ENCODE results near the gene CYP11A1.

CYP11A1 gene

DNA sequence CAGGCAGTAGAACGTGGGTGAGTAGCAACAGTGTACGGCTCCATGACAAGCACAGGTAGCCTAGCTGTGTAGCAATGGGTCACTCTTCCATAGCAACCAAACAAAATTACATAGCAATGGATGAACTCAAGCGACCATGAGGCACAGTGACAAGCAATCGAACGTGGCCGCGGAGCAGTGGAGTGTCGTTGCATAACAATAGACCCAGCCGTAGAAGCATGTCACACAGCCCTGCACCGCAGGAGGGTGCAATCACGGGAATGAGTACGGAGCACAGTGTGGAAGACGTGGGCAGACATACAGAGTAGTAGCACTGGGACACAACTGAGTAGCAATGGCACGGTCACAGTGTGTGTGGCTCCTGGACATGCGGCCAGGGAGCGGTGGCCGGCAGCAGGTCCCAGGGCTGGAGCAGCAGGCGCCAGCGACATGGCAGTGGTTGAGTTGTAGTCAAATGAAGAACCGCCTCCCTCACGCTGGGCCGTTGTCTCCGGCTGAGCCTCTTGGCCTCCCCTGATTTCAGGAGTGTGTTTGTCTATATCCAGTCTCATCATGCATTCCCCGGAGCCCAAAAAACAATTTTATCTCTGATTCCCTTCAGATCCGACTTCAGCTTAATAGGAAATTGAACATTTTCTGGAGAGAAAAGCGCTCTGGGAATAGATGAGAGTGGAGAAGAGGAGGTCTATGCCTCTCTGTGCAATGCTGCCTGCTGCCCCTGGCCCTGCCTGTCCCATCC, 67.2 kb downstream of the CYP11A1 start:
- no peak for DNase-seq (ENCODE audit: low read depth)

DNA sequence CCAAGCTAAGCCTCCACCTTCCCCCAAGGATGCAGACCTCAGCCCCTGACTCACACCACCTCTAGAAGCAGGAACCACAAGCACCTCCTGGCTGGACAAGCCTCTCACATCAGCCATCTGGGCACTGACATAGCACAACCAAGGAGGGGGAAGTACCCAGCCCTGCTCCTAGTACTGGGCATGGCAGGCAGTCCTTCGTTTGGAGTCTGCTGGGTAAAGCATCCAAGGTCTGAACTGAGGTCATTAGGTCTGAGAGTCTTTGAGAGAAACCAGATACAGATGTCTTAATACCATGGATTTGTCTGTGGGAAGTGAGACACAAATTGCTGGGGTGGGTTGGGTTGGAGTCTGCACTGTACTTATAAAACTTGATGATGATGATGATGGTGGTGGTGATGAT, 69.6 kb downstream of the CYP11A1 start:
- DNase-seq (ENCODE audit: low read depth): no peak

DNA sequence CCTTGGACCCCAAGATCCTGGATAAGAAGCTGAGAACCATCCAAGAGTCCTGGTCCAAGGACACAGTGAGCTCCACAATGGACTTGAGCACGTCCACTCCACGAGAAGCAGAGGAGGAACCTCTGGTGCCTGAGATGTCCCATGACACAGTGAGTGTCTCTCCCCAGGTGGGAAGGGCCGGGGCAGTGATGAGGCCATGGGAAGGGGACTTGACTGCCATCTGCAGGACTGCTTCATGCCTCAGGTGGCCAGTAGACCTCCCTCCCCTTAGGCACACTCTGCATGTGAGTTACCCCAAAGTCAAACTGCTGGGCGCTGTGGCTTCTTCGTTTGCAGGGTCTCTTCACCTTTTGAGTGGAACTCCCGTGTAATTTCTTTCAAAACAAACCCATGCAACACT, 71.6 kb downstream of the CYP11A1 start:
- no peak for DNase-seq (ENCODE audit: low read depth)

DNA sequence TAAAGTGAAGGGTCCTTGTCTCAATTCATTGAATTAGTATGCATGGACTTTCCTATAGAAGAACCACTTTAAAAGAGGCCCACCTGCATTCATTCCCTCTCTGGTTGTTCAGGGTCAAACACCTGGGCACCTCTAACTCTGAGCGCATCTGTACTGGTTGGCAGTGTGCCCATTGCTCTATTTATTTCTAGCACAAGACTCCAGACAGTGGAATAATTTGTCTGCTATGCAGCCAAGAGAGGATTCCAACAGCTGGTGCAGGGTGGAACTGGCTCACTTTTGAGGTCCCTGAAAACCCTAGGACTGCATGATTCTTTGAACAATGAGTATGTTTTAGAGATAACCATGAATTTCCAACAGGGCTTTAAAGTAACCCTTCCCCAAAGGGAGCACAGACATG, 73.4 kb downstream of the CYP11A1 start:
- DNase-seq (ENCODE audit: low read depth): no peak

DNA sequence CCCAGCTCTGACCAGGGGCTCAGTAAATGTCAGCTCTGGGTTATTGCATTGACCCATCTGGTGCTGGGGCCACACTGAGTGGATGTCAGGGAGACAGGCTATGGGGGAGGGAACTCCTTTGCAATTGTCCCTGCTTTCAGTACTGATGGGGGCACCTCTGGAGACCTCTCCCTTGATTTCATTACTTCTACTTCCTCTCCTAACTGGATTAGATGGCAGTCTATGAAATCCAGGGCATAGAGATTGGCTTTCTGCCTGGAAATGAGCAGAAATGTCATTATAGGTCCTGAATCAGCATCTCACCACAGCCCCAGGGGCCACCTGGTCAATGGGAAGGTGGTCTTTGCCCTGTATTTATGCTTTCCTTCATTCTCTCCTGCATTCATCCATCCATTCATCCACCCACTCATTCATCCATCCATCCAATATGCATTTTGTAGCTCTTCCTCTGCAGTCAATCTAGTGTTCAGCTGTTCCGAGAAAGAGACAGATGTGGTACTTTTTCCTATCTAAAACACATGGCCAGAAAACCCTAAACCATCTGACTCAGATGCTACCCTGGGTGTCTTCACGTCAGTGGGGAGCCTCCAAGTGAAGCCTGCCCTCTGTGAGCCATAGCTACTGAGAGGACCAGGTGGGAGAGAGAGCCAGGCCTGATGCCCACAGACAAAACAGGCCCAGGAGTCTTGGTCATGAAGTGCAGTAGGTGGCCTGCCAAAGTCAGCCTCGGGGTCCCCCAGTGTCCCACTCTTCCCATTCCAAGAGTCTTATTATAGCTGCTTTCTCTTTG, 74.2 kb downstream of the CYP11A1 start:
- DNase-seq (ENCODE audit: low read depth): no peak

DNA sequence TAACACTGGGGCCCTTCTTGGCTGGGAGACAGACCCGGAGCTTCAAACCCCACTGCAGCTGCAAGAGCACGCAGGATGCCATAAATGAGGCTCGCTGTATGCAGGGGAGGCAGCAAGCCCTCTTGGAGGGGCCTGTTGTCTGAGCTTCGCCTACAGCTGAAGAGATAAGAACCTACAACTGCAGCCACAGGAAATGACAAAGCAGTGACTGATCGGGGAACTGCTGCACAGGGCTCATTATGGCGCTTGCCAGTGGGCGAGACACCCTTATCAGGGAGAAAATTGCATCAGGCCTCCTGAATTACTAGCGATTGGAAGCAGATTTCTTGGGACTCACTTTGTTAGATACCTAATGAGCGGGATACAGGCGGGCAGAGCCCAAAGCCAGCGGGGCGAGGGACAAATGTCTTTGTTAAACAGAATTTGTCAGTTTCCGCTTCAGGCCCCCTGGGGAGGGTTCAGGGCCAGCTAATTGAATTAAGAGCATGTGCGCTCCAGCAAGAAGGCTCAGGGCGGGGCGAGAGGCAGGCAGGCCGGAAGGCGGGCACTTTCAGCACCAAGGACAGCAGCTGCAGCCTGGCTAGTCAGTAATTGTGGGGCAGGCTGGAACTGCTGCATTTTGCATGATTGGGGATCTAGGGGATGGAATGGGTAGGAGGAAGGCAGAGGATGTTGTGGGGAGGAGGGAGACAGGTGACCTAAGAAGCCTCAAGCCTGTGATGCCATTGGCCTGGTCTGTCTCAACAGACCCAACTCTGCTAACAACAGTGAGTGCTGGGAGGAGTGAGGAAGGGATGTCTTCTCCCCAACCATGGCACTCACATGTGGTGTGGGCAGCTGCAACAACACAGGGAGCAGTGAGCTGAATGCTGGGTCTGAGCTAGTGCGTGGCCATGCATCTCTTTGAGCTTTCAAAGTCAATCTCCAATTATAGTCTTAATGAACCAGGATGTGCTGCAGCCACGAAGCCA, 76.1 kb downstream of the CYP11A1 start:
- DNase-seq (ENCODE audit: low read depth): no peak

DNA sequence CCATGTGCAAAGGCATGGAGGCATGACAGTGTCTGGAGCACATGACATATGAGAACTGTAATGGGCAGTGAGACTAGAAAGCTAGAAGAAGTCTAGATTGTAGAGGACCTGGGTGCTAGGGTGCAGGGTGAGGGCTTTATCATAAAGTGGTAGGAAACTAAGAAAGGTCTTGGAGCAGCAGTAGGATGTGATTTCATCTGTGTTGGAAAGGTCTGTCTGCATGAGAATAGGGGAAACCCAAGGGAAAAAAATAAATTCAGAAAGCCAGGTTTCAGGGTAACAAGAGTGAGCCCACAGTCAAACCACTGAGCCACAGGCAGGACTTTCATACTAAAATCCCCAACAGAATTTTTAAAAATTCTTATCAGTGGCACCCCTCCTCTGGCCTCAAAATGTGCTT, 76.8 kb downstream of the CYP11A1 start:
- DNase-seq (ENCODE audit: low read depth): no peak

DNA sequence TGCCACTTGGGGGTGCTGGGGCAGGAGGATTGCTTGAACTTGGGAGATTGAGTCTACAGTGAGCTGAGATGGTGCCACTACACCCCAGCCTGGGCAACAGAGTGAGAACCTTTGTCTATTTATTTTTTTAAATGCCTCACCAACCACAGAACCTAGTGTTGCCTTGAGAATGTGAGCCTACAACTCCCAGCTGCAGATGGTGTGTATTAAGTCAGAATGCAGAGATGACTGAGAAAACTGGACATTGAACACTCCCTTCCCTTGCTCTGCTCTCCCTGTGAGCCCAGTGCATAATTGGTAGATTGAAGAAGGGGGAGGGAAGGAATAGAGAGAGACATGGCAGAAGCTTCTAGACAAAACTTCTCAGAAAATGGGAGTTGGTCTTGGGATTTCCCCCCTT, 77.8 kb downstream of the CYP11A1 start:
- no peak for DNase-seq (ENCODE audit: low read depth)

Measured in GM04503 (cell line).